HT1080 (cell line): Measurements from ENCODE around the gene ATP8B1. TPM values are rescaled to one million over a fixed set of nuclear protein-coding genes. Genes with fewer than 3 reads are reported as not detected.
A peak's percentile ranks its signal among the peaks of the same experiment; 100 is the strongest.
"Not testable (repeated sequence)": the region's sequence is repeated elsewhere in the genome, so short reads cannot be mapped to it uniquely, and the experiment has no call there.

Source experiments
- DNase-seq: peaks from one replicate; pipeline ENCODE4 v3.0.0-alpha.2; 2015; ENCODE audit warnings: low read depth
- total RNA-seq: library from RNA; depleted of rRNA; stranded (reverse); fragments of >200 nt; shearing (Covaris generic); gene quantifications from 2 replicates; pipeline ENCODE4 v1.2.3, GENCODE V29; 2014

Gene ATP8B1
- total RNA-seq, 1 experiment from 2014 or later: 16.6 TPM

DNA sequence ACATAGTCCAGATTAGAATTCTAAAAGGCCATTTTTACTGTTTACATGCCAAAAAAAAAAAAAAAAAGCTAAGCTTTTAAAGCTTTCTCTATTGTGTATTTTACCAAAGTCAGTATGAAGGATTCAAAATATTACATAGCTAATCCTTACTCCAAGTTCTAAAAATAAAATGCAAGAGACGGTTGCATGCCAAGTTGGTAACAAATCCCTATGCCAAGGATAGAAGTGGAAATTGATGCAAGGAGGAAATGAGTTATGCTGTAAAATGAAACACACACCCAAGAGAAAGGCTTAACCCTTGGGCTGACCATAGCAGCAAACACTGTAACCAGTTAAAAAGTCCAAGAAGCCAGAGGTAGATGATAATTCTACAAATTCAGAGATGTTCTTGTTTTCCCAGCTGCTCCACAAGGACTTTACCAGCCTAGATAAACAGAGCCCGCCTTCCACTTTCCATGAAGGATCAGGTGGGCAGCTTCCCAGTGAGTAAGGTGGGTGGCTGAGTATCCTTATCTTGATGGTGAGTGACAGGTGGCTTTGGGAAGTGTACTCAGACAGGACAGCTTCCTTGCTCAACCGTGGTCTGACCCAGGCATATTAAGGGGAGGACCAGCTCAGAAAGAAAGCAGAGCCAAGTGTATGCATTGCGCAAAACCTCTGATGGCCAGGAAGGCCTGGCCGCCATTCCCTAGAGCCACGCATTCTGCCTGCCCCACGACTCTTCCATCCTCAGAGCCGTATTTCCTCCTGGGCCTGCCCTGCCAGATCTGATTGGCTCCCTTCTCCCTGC is 34.4 kb downstream of the ATP8B1 start:
- DNase-seq: peak; percentile 71

- no peak for DNase-seq
Measured at GRCh38 chr18:57767259-57768050, 35.7 kb downstream of the ATP8B1 start.

GRCh38 chr18:57764995-57765394 is 38.1 kb downstream of the ATP8B1 start:
- DNase-seq: no peak

DNA sequence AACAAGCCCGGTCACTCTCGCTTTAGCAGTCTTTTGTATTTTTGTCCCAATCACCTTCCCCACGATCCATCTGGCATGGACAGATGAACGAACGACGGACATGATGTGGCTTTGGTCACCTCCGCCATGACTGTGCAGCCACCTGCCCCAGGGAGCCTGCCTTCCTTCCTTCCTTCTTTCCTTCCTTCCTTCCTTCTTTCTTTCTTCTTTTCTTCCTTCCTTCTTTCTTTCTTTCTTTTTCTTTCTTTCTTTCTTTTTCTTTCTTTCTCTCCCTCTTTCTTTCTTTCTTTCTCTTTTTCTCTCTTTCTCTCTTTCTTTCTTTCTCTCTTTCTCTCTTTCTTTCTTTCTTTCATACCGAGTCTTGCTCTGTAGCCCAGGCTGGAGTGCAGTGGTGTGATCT is 39.0 kb downstream of the ATP8B1 start:
- DNase-seq: no peak

DNA sequence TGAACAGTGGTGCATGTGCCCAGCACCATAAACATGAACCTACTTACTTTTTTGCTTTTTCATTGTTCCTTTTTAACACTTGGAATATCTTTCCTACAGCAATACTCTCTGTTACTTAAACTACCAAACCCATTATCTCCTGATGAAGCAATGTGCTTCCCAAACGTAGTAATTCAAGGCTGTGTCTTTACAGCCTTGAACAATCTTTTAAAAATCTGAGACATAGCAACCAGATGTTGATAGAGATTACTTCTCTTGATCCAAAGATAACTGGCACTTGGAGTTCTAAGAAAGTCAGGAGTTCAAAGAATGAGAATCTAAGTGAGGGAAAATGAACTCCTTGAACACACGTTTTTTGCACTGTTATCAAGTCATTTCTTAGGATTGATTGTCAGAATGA is 40.4 kb downstream of the ATP8B1 start:
- no peak for DNase-seq

DNA sequence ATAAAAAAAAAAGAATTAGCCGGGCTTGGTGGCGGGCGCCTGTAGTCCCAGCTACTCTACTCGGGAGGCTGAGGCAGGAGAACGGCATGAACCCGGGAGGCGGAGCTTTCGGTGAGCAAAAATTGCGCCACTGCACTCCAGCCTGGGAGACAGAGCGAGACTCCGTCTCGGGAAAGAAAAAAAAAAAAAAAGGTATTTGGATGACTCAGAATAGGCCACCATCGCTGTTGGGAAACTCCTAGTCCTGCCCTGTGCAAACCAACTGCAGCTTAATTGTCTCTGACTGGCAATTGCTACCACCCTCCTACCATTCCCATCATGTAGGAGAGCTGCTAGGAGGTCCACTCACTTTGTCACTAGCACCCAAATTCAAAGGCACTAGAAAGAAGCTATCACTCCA is 43.5 kb downstream of the ATP8B1 start:
- peak; percentile 69 for DNase-seq

GRCh38 chr18:57755473-57756067 is 47.5 kb downstream of the ATP8B1 start:
- DNase-seq: no peak

- no peak for DNase-seq
Measured at GRCh38 chr18:57754577-57755338, 48.4 kb downstream of the ATP8B1 start.

- DNase-seq: no peak
Measured at GRCh38 chr18:57753063-57753462, 50.1 kb downstream of the ATP8B1 start.

GRCh38 chr18:57749604-57749970 is 53.5 kb downstream of the ATP8B1 start:
- no peak for DNase-seq

DNA sequence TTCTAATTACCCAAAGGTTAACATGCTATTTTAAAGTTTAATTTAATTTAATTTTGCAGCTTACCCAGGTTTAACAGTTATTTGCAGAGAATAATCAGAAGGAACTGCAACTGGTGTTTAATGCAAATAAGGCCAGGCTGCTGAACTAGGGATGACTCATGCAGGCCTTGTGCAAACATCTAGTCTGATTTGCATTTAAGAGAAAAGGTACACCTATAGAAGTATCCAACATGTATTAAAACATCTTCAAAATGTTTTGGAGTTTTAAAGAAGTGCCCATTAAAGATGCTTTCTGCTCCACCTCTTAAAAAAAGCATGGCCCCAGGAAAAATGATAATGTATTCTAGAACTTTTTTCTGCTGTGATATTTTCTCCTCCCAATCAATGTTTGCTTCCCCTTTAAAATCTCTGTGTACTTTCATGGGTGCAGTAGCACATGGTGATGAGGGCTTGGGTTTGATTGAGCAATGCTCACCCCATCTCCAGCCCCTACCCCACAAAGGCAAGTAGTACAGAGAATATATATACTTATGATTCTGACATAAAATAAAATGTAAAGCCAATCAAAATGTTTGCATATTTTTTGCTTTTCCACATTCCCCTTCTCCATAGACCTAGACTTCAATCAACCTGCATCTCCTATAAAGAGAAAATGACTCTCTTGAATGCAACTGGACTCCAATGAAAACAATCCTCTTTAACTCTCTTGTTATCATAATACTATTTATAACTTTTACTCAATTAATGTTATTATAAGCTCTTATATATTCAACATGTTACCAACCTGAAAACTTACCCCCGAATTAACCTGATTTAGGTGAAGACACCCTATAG is 54.1 kb downstream of the ATP8B1 start:
- DNase-seq: peak; percentile 62

DNA sequence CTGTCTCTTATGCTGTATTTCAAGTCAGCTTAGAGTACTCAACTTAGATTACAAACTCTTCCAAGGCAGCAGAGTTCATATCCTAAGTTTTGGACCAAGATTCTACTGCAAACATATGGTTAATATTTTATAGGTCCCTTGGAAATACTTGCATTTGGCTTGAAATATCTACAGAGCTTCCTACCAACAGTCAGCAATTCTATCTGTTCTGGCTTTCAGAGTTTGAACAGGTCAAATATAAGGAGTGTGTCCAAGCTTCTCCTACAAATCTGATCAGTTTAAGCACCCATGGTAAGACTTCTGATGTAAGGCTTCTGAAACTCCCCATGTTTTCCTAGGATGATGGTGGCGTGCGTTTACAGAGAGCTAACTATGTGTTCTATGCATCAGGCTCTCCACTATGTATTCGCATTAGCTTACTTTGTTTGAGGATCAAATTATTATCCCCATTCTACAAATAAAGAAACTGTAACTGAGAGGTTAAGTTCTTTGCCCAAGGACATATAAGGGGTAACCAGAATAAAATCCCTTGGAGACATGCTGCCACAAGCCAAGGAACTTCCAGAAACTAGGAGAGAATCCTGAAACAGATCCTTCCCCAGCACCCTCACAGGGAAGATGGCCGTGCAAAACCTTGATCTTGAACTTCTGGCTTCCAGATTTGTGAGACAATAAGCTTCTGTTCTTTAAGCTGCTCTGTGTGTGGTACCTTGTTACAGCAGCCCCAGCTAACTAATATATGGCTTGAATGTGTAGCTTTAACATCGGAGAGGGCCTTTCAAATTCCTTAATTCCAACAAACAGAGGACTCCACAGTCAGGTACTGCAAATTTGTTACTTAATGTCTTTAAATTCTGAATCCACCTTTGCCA is 55.1 kb downstream of the ATP8B1 start:
- DNase-seq: no peak

DNA sequence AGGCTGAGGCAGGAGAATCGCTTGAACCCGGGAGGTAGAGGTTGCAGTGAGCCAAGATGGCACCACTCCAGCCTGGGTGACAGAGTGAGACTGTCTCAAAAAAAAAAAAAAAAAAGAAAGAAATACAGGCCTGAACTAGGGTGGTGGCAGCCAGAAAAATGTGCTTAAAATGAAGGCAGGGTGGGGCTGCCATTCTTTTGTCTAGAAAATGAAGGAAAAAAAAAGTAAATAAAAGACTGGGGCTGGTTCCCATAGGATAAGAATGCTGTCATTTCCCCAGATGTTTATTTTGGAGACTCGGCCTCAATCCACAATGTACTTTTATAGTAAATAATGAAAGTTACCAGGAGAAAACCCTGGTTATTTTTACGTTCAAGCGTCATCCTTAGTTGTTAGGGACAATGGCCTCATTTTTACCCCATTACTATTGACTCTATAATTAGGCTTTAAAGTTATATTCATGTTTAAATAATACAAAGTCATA is 58.9 kb downstream of the ATP8B1 start:
- no peak for DNase-seq

DNA sequence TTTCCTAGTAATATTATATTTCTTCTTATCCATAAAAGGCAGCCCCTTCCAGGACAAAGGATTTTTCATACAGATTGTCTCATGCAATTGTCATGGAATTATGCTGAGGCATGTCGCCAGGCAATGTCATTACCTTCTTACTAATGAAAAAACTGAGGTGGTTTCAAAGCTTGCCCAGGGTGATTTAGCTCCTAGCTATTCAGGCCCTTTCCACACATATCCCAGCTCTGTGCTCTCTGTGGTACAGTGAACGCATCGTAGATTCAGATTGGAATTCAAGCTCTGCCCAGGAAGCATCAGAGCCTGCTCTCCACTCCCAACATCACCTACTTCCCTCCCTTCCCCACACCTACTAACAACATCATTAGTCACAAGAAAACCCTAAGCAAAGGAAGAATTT is 60.1 kb downstream of the ATP8B1 start:
- DNase-seq: peak; percentile 62

GRCh38 chr18:57741273-57741672 is 61.8 kb downstream of the ATP8B1 start:
- DNase-seq: no peak

- peak; percentile 23 for DNase-seq
Measured at GRCh38 chr18:57738078-57738477, 65.0 kb downstream of the ATP8B1 start.

GRCh38 chr18:57737400-57738060 is 65.6 kb downstream of the ATP8B1 start:
- DNase-seq: peak; percentile 87

DNA sequence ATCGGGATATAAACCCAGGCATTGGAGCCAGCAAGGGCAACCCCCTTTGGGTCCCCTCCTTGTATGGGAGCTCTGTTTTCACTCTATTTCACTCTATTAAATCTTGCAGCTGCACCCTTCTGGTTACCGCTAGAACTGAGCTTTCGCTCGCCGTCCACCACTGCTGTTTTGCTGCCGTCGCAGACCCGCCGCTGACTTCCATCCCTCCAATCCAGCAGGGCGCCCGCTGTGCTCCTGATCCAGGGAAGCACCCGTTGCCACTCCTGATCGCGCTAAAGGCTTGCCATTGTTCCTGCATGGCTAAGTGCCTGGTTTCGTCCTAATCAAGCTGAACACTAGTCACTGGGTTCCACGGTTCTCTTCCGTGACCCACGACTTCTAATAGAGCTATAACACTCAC is 68.1 kb downstream of the ATP8B1 start:
- not testable (repeated sequence) for DNase-seq

DNA sequence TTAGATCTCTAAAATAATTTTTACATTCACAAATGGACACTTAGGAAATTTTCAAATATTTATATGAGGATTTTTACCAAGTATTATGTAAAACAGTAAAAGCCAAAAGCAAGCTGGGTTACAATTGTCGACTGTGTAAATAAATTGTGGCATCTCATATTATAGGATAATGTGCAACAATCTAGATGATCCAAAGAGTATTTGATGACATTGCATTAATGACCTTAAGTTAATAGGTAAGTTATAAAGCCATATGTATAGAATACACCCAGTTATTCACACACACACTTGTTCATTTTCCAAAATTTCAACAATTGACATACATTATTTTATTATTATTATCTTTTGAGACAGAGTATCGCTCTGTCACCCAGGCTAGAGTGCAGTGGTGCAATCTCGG is 69.3 kb downstream of the ATP8B1 start:
- DNase-seq: no peak
